ENCODE data around the gene TBC1D19.

Gene TBC1D19

GRCh38 chr4:26753187-26753586, 169.3 kb downstream of the TBC1D19 start:
- no peak for DNase-seq (ENCODE audit: low read depth in 1 of 2, low spot score in 1 of 2)
- H3K27ac ChIP-seq (replicated peaks) = no peak overlapping the region
- no peak for TF ChIP-seq GABPA (IDR thresholded peaks at IDR 0.05; ENCODE audit: low read depth)
- TF ChIP-seq REST (IDR thresholded peaks at IDR 0.05; ENCODE audit: insufficient replicate concordance, low read depth) = no peak
- TF ChIP-seq CTCF (IDR thresholded peaks at IDR 0.05; ENCODE audit: insufficient read depth, low read length) = no peak
- TF ChIP-seq SPI1 (IDR thresholded peaks at IDR 0.05; ENCODE audit: borderline replicate concordance, low read depth) = no peak
- TF ChIP-seq POLR2AphosphoS5 (IDR thresholded peaks at IDR 0.05; ENCODE audit: low read depth) = no peak

GRCh38 chr4:26753617-26754016, 169.7 kb downstream of the TBC1D19 start:
- Histone ChIP-seq H3K4me3 (replicated peaks; ENCODE audit: insufficient read depth, low read length) (no peak overlapping the region), H3K27ac (replicated peaks) (no peak overlapping the region), H3K27me3 (ENCODE audit: insufficient read depth, poor library complexity, severe bottlenecking) (no peaks in the 10 kb centered on the region)
- TF ChIP-seq POLR2AphosphoS5 (IDR thresholded peaks at IDR 0.05; ENCODE audit: low read depth) (no peak), GABPA (IDR thresholded peaks at IDR 0.05; ENCODE audit: low read depth) (no peak), REST (IDR thresholded peaks at IDR 0.05; ENCODE audit: insufficient replicate concordance, low read depth) (no peak), SPI1 (IDR thresholded peaks at IDR 0.05; ENCODE audit: borderline replicate concordance, low read depth) (no peak), CTCF (IDR thresholded peaks at IDR 0.05; ENCODE audit: insufficient read depth, low read length) (no peak)
- DNase-seq (ENCODE audit: low read depth in 1 of 2, low spot score in 1 of 2) = no peak

More at GRCh38 chr4:26753187-26753586, 169.3 kb downstream of the TBC1D19 start:
- no peaks in the 10 kb centered on the region for H3K27me3 ChIP-seq (ENCODE audit: insufficient read depth, poor library complexity, severe bottlenecking)
- no peak overlapping the region for H3K4me3 ChIP-seq (replicated peaks; ENCODE audit: insufficient read depth, low read length)

GRCh38 chr4:26757751-26758150, 173.9 kb downstream of the TBC1D19 start:
- no peak for TF ChIP-seq POLR2AphosphoS5 (IDR thresholded peaks at IDR 0.05; ENCODE audit: low read depth)
- no peak for TF ChIP-seq SPI1 (IDR thresholded peaks at IDR 0.05; ENCODE audit: borderline replicate concordance, low read depth)
- TF ChIP-seq REST (IDR thresholded peaks at IDR 0.05; ENCODE audit: insufficient replicate concordance, low read depth) = no peak
- no peak for TF ChIP-seq CTCF (IDR thresholded peaks at IDR 0.05; ENCODE audit: insufficient read depth, low read length)
- TF ChIP-seq GABPA (IDR thresholded peaks at IDR 0.05; ENCODE audit: low read depth) = no peak
- Histone ChIP-seq H3K4me3 (replicated peaks; ENCODE audit: insufficient read depth, low read length) (no peak overlapping the region), H3K27me3 (ENCODE audit: insufficient read depth, poor library complexity, severe bottlenecking) (no peaks in the 10 kb centered on the region), H3K27ac (replicated peaks) (no peak overlapping the region)
- no peak for DNase-seq (ENCODE audit: low read depth in 1 of 2, low spot score in 1 of 2)
